DMS79 treated with DMSO at 0.1 percent for 48 hours (cell line): Measurements from ENCODE around the gene GLTP.

Source experiments
- DNase-seq: peaks from one replicate; lab custom pipeline; 2025; lab: John Stamatoyannopoulos, UW

The GLTP gene

GRCh38 chr12:109820816-109821381 is 59.4 kb downstream of the GLTP start:
- peak; percentile 60 for DNase-seq

- DNase-seq, result no peak
Measured at GRCh38 chr12:109818905-109819500, 61.3 kb downstream of the GLTP start.

- DNase-seq, result no peak
Measured at GRCh38 chr12:109818253-109818652, 62.1 kb downstream of the GLTP start.

GRCh38 chr12:109817627-109818231 is 62.6 kb downstream of the GLTP start:
- no peak for DNase-seq

- DNase-seq, result no peak
Measured at GRCh38 chr12:109816870-109817269, 63.5 kb downstream of the GLTP start.

- no peak for DNase-seq
Measured at GRCh38 chr12:109815757-109816617, 64.4 kb downstream of the GLTP start.

GRCh38 chr12:109815225-109815624 is 65.1 kb downstream of the GLTP start:
- no peak for DNase-seq

- no peak for DNase-seq
Measured at GRCh38 chr12:109814600-109815150, 65.7 kb downstream of the GLTP start.

- no peak for DNase-seq
Measured at GRCh38 chr12:109813810-109814416, 66.4 kb downstream of the GLTP start.

GRCh38 chr12:109811624-109811995 is 68.7 kb downstream of the GLTP start:
- DNase-seq, result no peak

- DNase-seq, result no peak
Measured at GRCh38 chr12:109810954-109811623, 69.3 kb downstream of the GLTP start.

- DNase-seq, result no peak
Measured at GRCh38 chr12:109808876-109809646, 71.3 kb downstream of the GLTP start.

GRCh38 chr12:109807954-109808643 is 72.2 kb downstream of the GLTP start:
- no peak for DNase-seq

GRCh38 chr12:109804820-109805761 is 75.2 kb downstream of the GLTP start:
- peak; percentile 51 for DNase-seq

GRCh38 chr12:109803678-109804077 is 76.7 kb downstream of the GLTP start:
- no peak for DNase-seq

- DNase-seq, result no peak
Measured at GRCh38 chr12:109802828-109803227, 77.5 kb downstream of the GLTP start.
